Neural cell (in vitro differentiated cells): ENCODE data around the gene C5. TPM values are rescaled to one million over a fixed set of nuclear protein-coding genes. Genes with fewer than 3 reads are reported as not detected.

Experiments
- H2AFZ ChIP-seq: fragments of 200-600, 300-800 bp; sonication (generic), shearing (Covaris generic); 2 replicates; pipeline ENCODE4 v1.6.0; 2014; ENCODE audit warnings: low read depth, mild to moderate bottlenecking, antibody characterized with exemption, low read length, moderate library complexity
- H3F3A ChIP-seq: fragments of 200-600 bp; shearing (Covaris generic); 2 replicates; pipeline ENCODE4 v1.6.1; 2016; ENCODE audit warnings: mild to moderate bottlenecking, moderate library complexity, mixed read lengths, antibody characterized with exemption, low read length; ENCODE audit not compliant: insufficient read depth, poor library complexity, severe bottlenecking
- H3K27ac ChIP-seq: fragments of 200-600, 300-800 bp; sonication (generic), shearing (Covaris generic); 2 replicates; pipeline ENCODE4 v1.5.1; 2014; ENCODE audit warnings: mild to moderate bottlenecking, low read length, moderate library complexity
- H3K27me3 ChIP-seq: fragments of 300-800, 200-600 bp; sonication (generic), shearing (Covaris generic); 2 replicates; pipeline ENCODE4 v1.6.0; 2014; ENCODE audit warnings: mild to moderate bottlenecking, low read depth, low read length, moderate library complexity; ENCODE audit not compliant: insufficient read depth
- H3K36me3 ChIP-seq: fragments of 300-800, 200-600 bp; sonication (generic), shearing (Covaris generic); 2 replicates; pipeline ENCODE4 v1.5.1; 2014; ENCODE audit warnings: mild to moderate bottlenecking, antibody characterized with exemption, low read length, moderate library complexity; ENCODE audit not compliant: insufficient read depth
- H3K4me2 ChIP-seq: fragments of 300-800, 200-600 bp; sonication (generic), shearing (Covaris generic); 2 replicates; pipeline ENCODE4 v1.6.0; 2014; ENCODE audit warnings: mild to moderate bottlenecking, low read length
- H3K4me3 ChIP-seq: fragments of 300-800, 200-600 bp; sonication (generic), shearing (Covaris generic); 2 replicates; pipeline ENCODE4 v1.5.1; 2014; ENCODE audit warnings: mild to moderate bottlenecking, low read length, moderate library complexity
- H3K79me2 ChIP-seq: fragments of 200-600 bp; shearing (Covaris generic); replicated peaks from 2 replicates; pipeline ENCODE4 v1.6.0; 2014; ENCODE audit warnings: mild to moderate bottlenecking, low read length, moderate library complexity; ENCODE audit not compliant: insufficient read depth
- H3K9ac ChIP-seq: fragments of 300-800, 200-600 bp; sonication (generic), shearing (Covaris generic); 2 replicates; pipeline ENCODE4 v1.6.1; 2016; ENCODE audit warnings: mild to moderate bottlenecking, low read length, mixed read lengths
- H3K9me2 ChIP-seq: fragments of 200-600 bp; shearing (Covaris generic); 2 replicates; pipeline ENCODE4 v1.6.1; 2016; ENCODE audit warnings: mild to moderate bottlenecking, low read length, mixed read lengths; ENCODE audit not compliant: insufficient read depth
- H3K9me3 ChIP-seq: fragments of 200-600, 300-800 bp; sonication (generic), shearing (Covaris generic); 2 replicates; pipeline ENCODE4 v1.6.1; 2016; ENCODE audit warnings: mild to moderate bottlenecking, mixed run types, low read length, moderate library complexity, mixed read lengths
- H4K20me1 ChIP-seq: fragments of 200-600 bp; shearing (Covaris generic); 2 replicates; pipeline ENCODE4 v1.6.1; 2016; ENCODE audit warnings: mild to moderate bottlenecking, mixed run types; ENCODE audit not compliant: insufficient read depth
- EP300 ChIP-seq: fragments of 450-650 bp; conservative IDR thresholded peaks from 2 replicates; pipeline ENCODE4 v1.6.1; 2014; ENCODE audit warnings: antibody characterized with exemption, mild to moderate bottlenecking, moderate library complexity; ENCODE audit not compliant: poor library complexity, severe bottlenecking
- EZH2 ChIP-seq: fragments of 200-600, 300-800 bp; shearing (Covaris generic), sonication (generic); IDR thresholded peaks from 2 replicates; pipeline ENCODE4 v1.6.1; 2014; ENCODE audit warnings: antibody characterized with exemption, low read length, borderline replicate concordance, mild to moderate bottlenecking; ENCODE audit not compliant: insufficient read depth, poor library complexity, severe bottlenecking
- MXI1 ChIP-seq: fragments of 450-650 bp; conservative IDR thresholded peaks from 2 replicates; pipeline ENCODE4 v1.6.1; 2014; ENCODE audit warnings: antibody characterized with exemption, mild to moderate bottlenecking; ENCODE audit not compliant: poor library complexity, severe bottlenecking
- POLR2AphosphoS5 ChIP-seq: IDR thresholded peaks from 2 replicates; pipeline ENCODE4 v1.6.1; 2012
- RAD21 ChIP-seq: fragments of 450-650 bp; conservative IDR thresholded peaks from 2 replicates; pipeline ENCODE4 v1.6.1; 2014; ENCODE audit warnings: antibody characterized with exemption, mild to moderate bottlenecking, moderate library complexity
- REST ChIP-seq: IDR thresholded peaks from 2 replicates; pipeline ENCODE4 v1.6.1; 2012; ENCODE audit warnings: borderline replicate concordance
- SMC3 ChIP-seq: fragments of 450-650 bp; conservative IDR thresholded peaks from 2 replicates; pipeline ENCODE4 v1.6.1; 2014; ENCODE audit warnings: antibody characterized with exemption, mild to moderate bottlenecking, moderate library complexity; ENCODE audit not compliant: poor library complexity
- TAF1 ChIP-seq: IDR thresholded peaks from 2 replicates; pipeline ENCODE4 v1.6.1; 2012; ENCODE audit warnings: low read depth
- polyA plus RNA-seq: library from polyadenylated mRNA; depleted of rRNA; stranded (reverse); fragments of >200 nt; gene quantifications from 2 replicates; pipeline ENCODE4 v1.2.3, GENCODE V29; 2014
- TF ChIP-seq, protein P1 (sequence below): fragments of 450-650 bp; IDR thresholded peaks from 2 replicates; pipeline ENCODE4 v1.5.1; 2014; ENCODE audit warnings: antibody characterized with exemption, mild to moderate bottlenecking, moderate library complexity; ENCODE audit not compliant: poor library complexity, severe bottlenecking

C5 gene
- polyA plus RNA-seq, 1 donor from 2014 or later: 3.8 TPM

GRCh38 chr9:121085661-121086060 lies 35.6 kb upstream of the C5 start:
- Histone ChIP-seq H3K4me3 (no peak overlapping the region), H3K79me2 (no peaks in the 10 kb centered on the region), H3K36me3 (peaks cover 7% of the 10 kb centered on the region), H3K9me2 (no peaks in the 10 kb centered on the region), H3K27ac (no peak overlapping the region), H3K27me3 (no peaks in the 10 kb centered on the region), H3K9me3 (no peaks in the 10 kb centered on the region), H3F3A (no peaks in the 10 kb centered on the region), H3K9ac (no peak overlapping the region), H4K20me1 (no peaks in the 10 kb centered on the region), H2AFZ (no peak overlapping the region), H3K4me2 (no peak overlapping the region)
- no peak for TF ChIP-seq TAF1
- TF ChIP-seq REST: no peak
- TF ChIP-seq MXI1: no peak
- no peak for TF ChIP-seq RAD21
- no peak for TF ChIP-seq SMC3
- TF ChIP-seq EZH2: no peak
- no peak for TF ChIP-seq POLR2AphosphoS5
- no peak for TF ChIP-seq EP300
- TF ChIP-seq, protein P1, sequence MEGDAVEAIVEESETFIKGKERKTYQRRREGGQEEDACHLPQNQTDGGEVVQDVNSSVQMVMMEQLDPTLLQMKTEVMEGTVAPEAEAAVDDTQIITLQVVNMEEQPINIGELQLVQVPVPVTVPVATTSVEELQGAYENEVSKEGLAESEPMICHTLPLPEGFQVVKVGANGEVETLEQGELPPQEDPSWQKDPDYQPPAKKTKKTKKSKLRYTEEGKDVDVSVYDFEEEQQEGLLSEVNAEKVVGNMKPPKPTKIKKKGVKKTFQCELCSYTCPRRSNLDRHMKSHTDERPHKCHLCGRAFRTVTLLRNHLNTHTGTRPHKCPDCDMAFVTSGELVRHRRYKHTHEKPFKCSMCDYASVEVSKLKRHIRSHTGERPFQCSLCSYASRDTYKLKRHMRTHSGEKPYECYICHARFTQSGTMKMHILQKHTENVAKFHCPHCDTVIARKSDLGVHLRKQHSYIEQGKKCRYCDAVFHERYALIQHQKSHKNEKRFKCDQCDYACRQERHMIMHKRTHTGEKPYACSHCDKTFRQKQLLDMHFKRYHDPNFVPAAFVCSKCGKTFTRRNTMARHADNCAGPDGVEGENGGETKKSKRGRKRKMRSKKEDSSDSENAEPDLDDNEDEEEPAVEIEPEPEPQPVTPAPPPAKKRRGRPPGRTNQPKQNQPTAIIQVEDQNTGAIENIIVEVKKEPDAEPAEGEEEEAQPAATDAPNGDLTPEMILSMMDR: no peak

- Histone ChIP-seq H3K9ac (no peak overlapping the region), H2AFZ (no peak overlapping the region), H3K27me3 (no peaks in the 10 kb centered on the region), H4K20me1 (no peaks in the 10 kb centered on the region), H3F3A (no peaks in the 10 kb centered on the region), H3K4me3 (no peak overlapping the region), H3K9me3 (no peaks in the 10 kb centered on the region), H3K79me2 (no peaks in the 10 kb centered on the region), H3K4me2 (no peak overlapping the region), H3K36me3 (peaks cover 7% of the 10 kb centered on the region), H3K9me2 (no peaks in the 10 kb centered on the region), H3K27ac (no peak overlapping the region)
- TF ChIP-seq REST (no peak), POLR2AphosphoS5 (no peak), MXI1 (no peak), EZH2 (no peak), EP300 (no peak), RAD21 (no peak), SMC3 (no peak), TAF1 (no peak)
- TF ChIP-seq, protein P1: no peak
Measured at GRCh38 chr9:121082075-121082474, 32.0 kb upstream of the C5 start.
